NT2/D1 (cell line): ENCODE data around the gene ZNF79.

Experiments used
- SUZ12 ChIP-seq: IDR thresholded peaks from 2 replicates; pipeline ENCODE4 v1.6.1; 2011; ENCODE audit not compliant: insufficient read length, insufficient read depth; ENCODE audit errors: extremely low read depth
- YY1 ChIP-seq: IDR thresholded peaks from 2 replicates; pipeline ENCODE4 v1.6.1; 2011; ENCODE audit not compliant: insufficient read length, insufficient read depth
- ZNF274 ChIP-seq: IDR thresholded peaks from 2 replicates; pipeline ENCODE4 v1.6.1; 2011; ENCODE audit warnings: mild to moderate bottlenecking, low read depth, low read length

GRCh38 chr9:127451608-127451857, 27.4 kb downstream of the ZNF79 start:
- TF ChIP-seq ZNF274 (no peak), YY1 (no peak), SUZ12 (no peak)
